PFSK-1 (cell line): Measurements from ENCODE around the gene COA3.

Experiments
- FOXP2 ChIP-seq: optimal IDR thresholded peaks from 2 replicates; pipeline ENCODE3; 2011; ENCODE audit warnings: borderline replicate concordance, control low read depth, inconsistent platforms; ENCODE audit not compliant: insufficient read depth; ENCODE audit errors: extremely low read length, extremely low read depth
- POLR2AphosphoS5 ChIP-seq: IDR thresholded peaks from 2 replicates; pipeline ENCODE4 v1.6.1; 2012; ENCODE audit warnings: low read depth, mild to moderate bottlenecking, control low read depth, low read length, moderate library complexity
- SIN3A ChIP-seq: IDR thresholded peaks from 2 replicates; pipeline ENCODE4 v1.6.1; 2012; ENCODE audit warnings: mild to moderate bottlenecking, low read length, moderate library complexity, borderline replicate concordance; ENCODE audit not compliant: insufficient read depth
- TAF1 ChIP-seq: IDR thresholded peaks from 2 replicates; pipeline ENCODE4 v1.6.1; 2012; ENCODE audit warnings: low read length, control low read depth, borderline replicate concordance; ENCODE audit not compliant: insufficient read depth
- TF ChIP-seq, protein P1 (sequence below), 2 experiments: IDR thresholded peaks; 2 replicates each; pipeline versions ENCODE4 v1.6.1 to v1.8.0; 2011 to 2012; ENCODE audit warnings: low read depth in 2 of 2, low read length in 2 of 2, control low read depth in 1 of 2, inconsistent platforms in 1 of 2, mild to moderate bottlenecking in 1 of 2, moderate library complexity in 1 of 2; ENCODE audit not compliant: insufficient read depth in 1 of 2

The COA3 gene

DNA sequence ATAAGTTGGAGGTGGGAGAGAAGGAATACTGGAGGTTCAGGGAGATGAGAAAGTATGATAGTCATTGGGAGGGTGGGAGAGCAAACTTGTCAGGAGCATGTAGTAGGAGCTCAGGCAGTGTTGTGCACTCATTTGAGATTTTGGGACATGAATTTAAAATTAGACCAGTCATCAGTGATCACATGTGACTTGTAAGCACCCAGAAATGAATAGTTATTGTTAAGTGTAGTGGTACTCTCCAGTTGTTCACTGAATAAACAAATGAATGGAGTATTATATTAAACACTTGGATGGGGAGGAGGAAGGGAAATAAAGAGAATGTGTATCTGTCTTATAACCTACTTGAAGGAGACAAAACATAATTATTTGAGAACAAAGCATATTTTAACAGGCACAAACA, 32.5 kb upstream of the COA3 start:
- TF ChIP-seq FOXP2 (no peak), SIN3A (no peak), POLR2AphosphoS5 (no peak), TAF1 (no peak)
- TF ChIP-seq, protein P1, sequence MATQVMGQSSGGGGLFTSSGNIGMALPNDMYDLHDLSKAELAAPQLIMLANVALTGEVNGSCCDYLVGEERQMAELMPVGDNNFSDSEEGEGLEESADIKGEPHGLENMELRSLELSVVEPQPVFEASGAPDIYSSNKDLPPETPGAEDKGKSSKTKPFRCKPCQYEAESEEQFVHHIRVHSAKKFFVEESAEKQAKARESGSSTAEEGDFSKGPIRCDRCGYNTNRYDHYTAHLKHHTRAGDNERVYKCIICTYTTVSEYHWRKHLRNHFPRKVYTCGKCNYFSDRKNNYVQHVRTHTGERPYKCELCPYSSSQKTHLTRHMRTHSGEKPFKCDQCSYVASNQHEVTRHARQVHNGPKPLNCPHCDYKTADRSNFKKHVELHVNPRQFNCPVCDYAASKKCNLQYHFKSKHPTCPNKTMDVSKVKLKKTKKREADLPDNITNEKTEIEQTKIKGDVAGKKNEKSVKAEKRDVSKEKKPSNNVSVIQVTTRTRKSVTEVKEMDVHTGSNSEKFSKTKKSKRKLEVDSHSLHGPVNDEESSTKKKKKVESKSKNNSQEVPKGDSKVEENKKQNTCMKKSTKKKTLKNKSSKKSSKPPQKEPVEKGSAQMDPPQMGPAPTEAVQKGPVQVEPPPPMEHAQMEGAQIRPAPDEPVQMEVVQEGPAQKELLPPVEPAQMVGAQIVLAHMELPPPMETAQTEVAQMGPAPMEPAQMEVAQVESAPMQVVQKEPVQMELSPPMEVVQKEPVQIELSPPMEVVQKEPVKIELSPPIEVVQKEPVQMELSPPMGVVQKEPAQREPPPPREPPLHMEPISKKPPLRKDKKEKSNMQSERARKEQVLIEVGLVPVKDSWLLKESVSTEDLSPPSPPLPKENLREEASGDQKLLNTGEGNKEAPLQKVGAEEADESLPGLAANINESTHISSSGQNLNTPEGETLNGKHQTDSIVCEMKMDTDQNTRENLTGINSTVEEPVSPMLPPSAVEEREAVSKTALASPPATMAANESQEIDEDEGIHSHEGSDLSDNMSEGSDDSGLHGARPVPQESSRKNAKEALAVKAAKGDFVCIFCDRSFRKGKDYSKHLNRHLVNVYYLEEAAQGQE (IDR thresholded peaks at IDR 0.05; ENCODE audit: insufficient read depth in 1 of 2, low read depth in 2 of 2, low read length in 2 of 2) = no peak

DNA sequence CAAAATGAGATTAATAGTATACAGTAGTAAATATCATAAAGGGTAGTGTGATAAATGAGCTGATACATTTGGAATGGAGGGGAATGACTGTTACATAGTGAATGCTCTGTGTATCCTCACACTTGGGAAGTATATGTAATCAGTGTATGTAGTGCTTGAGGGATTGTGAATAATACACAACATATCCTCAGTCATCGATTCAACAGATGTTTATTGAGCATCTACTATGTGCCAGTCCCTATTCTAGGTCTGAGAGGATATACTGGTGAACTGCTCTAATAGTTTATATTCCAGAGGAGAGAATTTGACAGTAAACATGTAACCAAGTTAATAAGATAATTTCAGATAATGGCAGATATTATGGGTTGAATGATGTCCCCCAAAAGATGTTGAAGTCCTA, 29.0 kb upstream of the COA3 start:
- TF ChIP-seq, protein P1 (IDR thresholded peaks at IDR 0.05; ENCODE audit: insufficient read depth in 1 of 2, low read depth in 2 of 2, low read length in 2 of 2) = no peak

DNA sequence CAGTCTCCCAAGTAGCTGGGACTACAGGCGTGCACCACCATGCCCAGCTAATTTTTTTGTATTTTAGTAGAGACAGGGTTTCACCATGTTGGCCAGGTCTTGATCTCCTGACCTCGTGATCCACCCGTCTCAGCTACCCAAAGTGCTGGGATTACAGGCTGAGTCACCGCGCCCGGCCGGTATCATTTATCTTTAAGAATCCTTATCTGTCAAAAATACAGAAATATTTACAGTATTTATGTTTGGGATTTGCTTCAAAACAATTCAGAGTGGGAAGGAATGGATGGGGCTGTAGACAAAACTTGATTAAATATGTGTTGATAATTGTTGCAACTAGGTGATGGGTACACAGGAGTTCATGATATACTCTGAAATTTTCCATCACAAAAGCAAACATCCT, 22.7 kb upstream of the COA3 start:
- TF ChIP-seq TAF1 (no peak), SIN3A (no peak), POLR2AphosphoS5 (no peak), FOXP2 (no peak)
- TF ChIP-seq, protein P1 (IDR thresholded peaks at IDR 0.05; ENCODE audit: insufficient read depth in 1 of 2, low read depth in 2 of 2, low read length in 2 of 2) = no peak

DNA sequence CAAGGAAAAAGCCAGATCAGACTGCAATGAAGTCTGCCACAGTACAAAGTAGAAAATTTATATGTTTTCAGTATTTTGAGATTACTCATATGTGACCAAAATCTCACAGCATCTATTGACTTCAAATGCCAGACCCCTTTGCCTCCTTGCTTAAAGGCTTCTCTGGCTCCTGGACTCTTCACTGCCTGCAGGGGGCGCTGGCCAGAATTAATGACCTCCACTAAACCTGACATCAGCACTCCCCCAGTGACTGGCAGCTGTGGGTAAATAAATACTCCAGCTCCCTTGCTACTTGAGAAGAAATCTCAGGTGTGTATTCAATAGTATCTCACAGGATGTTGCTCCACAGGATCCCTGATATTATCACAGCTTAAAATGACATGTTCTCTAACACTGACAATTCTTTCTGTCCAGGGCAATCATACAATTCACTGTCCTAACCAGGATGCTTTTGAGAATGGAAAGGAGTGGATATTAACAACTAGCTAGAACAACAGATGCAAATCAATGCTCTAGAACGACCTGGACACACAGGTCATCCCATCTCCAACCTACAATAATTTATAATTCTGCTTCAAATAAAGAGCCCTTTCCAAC, 21.5 kb upstream of the COA3 start:
- TF ChIP-seq, protein P1 (IDR thresholded peaks at IDR 0.05; ENCODE audit: insufficient read depth in 1 of 2, low read depth in 2 of 2, low read length in 2 of 2) = no peak
- no peak for TF ChIP-seq TAF1
- TF ChIP-seq FOXP2 = no peak
- TF ChIP-seq SIN3A = no peak
- TF ChIP-seq POLR2AphosphoS5 = no peak

DNA sequence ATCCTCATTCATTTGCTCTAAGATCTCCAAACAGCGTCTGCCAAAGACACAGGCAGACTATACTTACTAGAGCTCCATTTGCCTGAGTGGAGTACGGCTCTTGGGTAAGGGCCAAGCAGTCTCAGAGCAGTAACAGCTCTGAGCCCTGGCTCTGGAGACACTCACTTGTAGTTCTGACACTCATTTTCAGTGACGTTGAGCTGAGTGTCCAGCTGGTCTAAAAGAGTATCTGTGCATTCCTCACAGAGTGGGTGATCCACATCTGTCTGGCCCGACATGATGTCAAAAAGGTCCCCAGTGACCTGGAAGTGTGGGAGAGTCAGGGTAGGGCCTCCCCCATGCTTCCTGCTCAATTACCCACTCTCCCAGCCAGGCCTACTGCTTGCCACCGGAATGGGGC, 19.9 kb upstream of the COA3 start:
- TF ChIP-seq FOXP2 = no peak
- TF ChIP-seq POLR2AphosphoS5 = no peak
- no peak for TF ChIP-seq SIN3A
- TF ChIP-seq, protein P1 (IDR thresholded peaks at IDR 0.05; ENCODE audit: insufficient read depth in 1 of 2, low read depth in 2 of 2, low read length in 2 of 2) = no peak
- TF ChIP-seq TAF1 = no peak
